HG03045 (cell line): ENCODE data around the gene ZFHX3.

ENCODE experiments used
- ATAC-seq: cut with Tn5 transposase; IDR thresholded peaks from one replicate; pipeline ENCODE4 v1.9.1; 2021; ENCODE audit warnings: mild to moderate bottlenecking, moderate library complexity; ENCODE audit not compliant: unreplicated experiment

Gene ZFHX3

GRCh38 chr16:73068541-73069401 is 20.8 kb upstream of the ZFHX3 start:
- no peak for ATAC-seq

- ATAC-seq, result no peak
These were observed 20.0 kb upstream of the ZFHX3 start for GRCh38 chr16:73067671-73068540.

- no peak for ATAC-seq
These were observed 19.2 kb upstream of the ZFHX3 start for GRCh38 chr16:73066927-73067670.

- ATAC-seq, result no peak
These were observed 18.5 kb upstream of the ZFHX3 start for GRCh38 chr16:73066331-73066926.

GRCh38 chr16:73065632-73066330 is 17.9 kb upstream of the ZFHX3 start:
- no peak for ATAC-seq

- no peak for ATAC-seq
These were observed 17.1 kb upstream of the ZFHX3 start for GRCh38 chr16:73064994-73065545.

- no peak for ATAC-seq
These were observed 16.5 kb upstream of the ZFHX3 start for GRCh38 chr16:73064212-73064993.

GRCh38 chr16:73063854-73064211 is 15.9 kb upstream of the ZFHX3 start:
- no peak for ATAC-seq

GRCh38 chr16:73062743-73063733 is 15.1 kb upstream of the ZFHX3 start:
- no peak for ATAC-seq

GRCh38 chr16:73062001-73062616 is 14.2 kb upstream of the ZFHX3 start:
- ATAC-seq, result no peak

- ATAC-seq, result no peak
These were observed 13.1 kb upstream of the ZFHX3 start for GRCh38 chr16:73060892-73061490.

- ATAC-seq, result no peak
These were observed 12.1 kb upstream of the ZFHX3 start for GRCh38 chr16:73059779-73060615.

GRCh38 chr16:73058616-73059409 is 10.9 kb upstream of the ZFHX3 start:
- ATAC-seq, result peak; percentile 45

- ATAC-seq, result peak; percentile 78
These were observed 10.3 kb upstream of the ZFHX3 start for GRCh38 chr16:73058221-73058615.
